ENCODE results near the gene GSTM2.
"Not testable (repeated sequence)": the region's sequence is repeated elsewhere in the genome, so short reads cannot be mapped to it uniquely, and the experiment has no call there.

GSTM2 gene

GRCh38 chr1:109644670-109645069, 23.2 kb upstream of the GSTM2 start:
- DNase-seq (ENCODE audit: low spot score), result no peak

DNA sequence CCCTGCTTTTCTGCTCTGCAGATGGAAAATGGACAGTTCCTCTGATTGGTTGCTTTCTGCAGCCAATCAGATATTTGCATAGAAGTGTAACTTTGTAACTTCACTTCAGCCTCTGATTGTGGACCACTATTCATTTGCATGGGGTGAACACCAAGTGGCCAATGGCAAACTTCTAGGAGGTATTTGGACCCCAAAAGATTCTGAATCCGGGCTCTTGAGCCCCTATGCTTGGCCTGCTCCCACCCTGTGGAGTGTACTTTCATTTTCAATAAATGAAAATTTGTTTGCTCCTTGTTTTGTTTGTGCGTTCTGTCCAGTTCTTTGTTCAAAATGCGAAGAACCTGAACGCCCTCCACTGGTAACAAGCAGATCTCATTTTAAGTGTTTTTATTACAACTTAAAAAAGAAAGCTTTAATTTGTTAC, 18.4 kb upstream of the GSTM2 start:
- DNase-seq (ENCODE audit: low spot score), result no peak

GRCh38 chr1:109650609-109651008, 17.2 kb upstream of the GSTM2 start:
- DNase-seq (ENCODE audit: low spot score), result no peak

DNA sequence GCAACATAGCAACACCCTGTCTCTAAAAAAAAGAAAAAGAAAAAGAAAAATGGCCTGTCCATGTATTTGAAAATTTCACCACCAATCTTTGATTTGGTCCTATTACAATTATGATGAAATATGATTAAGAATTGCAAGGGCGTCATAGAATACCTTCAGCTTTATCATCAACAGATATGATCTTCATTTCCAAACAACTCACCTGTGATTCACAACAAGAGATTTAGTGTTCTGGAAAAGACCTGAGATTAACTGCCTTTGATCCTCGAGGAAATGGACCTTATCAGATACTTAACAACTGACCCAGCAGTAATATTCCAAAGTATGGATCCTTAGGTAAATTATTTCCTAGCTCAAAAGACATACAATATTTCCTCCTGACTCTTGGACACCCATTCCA, 15.5 kb upstream of the GSTM2 start:
- no peak for DNase-seq (ENCODE audit: low spot score)

DNA sequence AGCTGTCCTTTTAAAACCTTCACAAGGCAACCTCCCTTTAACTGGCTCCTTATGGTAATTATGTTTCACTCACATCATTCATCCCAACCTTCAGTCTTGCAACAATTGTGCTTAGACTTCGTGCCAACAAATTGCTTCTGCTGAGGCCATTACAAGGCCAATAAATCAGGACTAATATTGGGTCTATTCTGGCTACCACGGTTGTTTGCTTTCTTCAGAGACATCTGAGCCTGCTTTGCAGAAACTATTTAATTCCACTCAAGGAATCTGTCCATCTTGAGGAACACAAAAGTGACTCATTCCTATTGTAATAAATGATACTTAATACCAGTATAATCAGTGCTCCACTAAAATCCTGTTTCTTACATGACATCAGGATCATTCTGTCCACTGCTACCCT, 14.6 kb upstream of the GSTM2 start:
- no peak for DNase-seq (ENCODE audit: low spot score)

- no peak for DNase-seq (ENCODE audit: low spot score)
These were observed 13.3 kb upstream of the GSTM2 start for GRCh38 chr1:109654519-109654918.

GRCh38 chr1:109655615-109656519, 12.0 kb upstream of the GSTM2 start, which contains the start of gene GSTM4:
GSTM4 (plus strand) TSS chr1:109656099; CDS start chr1:109656390, 291 bp downstream.
- DNase-seq (ENCODE audit: low spot score), result peak; percentile 73

DNA sequence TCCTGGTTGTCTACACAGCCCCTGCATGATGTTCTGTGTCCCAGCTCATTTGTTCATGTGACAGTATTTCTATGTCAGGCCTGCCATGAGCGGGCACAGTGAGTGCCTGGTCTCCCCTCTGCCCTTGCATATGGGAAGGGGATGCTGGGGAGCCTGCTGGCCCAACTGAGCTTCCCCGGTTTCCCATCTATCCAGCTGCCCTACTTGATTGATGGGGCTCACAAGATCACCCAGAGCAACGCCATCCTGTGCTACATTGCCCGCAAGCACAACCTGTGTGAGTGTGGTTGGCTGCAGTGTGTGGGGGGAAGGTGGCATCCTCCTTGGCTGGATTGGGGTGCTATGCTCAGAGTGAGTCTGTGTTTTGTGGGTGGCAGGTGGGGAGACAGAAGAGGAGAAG, 10.5 kb upstream of the GSTM2 start:
- no peak for DNase-seq (ENCODE audit: low spot score)

DNA sequence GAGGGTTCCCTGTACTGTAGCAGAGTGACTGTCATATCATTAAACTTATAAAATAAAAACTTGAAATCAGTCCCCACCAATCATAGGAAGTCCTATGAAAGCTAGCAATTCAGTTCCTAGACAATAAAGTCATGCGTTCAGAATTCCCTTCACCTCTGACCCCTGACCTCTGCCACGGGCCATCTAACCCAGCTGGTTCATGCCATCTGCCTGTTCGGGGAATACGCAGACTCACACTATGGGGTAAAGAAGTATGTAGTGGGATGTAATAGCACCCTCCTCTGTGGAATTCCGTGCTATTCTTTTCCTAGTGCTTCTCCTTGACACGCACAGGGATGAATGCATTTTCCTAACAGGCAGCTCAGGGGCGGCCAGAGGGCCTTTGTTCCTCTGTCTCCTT, 9.9 kb upstream of the GSTM2 start:
- DNase-seq (ENCODE audit: low spot score), result no peak

GRCh38 chr1:109658533-109659042, 9.3 kb upstream of the GSTM2 start:
- no peak for DNase-seq (ENCODE audit: low spot score)

- no peak for DNase-seq (ENCODE audit: low spot score)
These were observed 8.7 kb upstream of the GSTM2 start for GRCh38 chr1:109659145-109659544.

DNA sequence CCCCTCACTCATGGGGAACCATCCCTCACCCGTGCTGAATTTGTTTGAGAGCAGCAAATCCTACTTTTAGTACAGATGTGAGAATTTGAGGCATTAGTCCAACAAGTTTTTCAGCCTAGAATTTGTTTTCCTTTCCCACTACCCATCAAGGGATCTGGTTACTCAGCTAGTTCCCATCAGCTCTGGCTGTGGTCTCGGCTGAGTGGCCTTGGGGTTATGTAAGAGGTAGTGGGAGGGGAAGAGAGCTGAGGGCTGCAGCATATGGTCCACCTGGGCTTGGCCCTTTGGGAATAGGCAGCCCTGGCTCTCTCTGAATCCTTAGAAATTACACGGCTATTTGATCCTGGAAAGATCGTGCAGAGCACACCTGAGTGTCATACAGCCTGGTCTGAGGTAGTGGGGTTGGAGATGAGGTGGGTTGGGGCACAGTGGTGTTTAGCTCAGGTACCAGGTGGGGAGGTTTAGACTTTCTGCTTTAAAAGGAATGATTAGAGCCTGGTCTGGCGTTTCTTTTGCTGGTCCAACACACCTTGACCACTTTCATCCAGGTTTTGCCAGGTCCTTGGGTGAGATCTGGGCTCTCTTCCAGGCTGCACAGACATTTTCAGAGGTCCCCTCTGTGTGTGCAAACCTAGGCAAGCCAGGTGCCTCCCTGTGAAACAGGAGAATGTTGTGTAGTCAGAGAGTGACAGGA, 7.7 kb upstream of the GSTM2 start:
- peak; percentile 88 for DNase-seq (ENCODE audit: low spot score)

GRCh38 chr1:109660691-109661026, 7.2 kb upstream of the GSTM2 start:
- DNase-seq (ENCODE audit: low spot score), result not testable (repeated sequence)

DNA sequence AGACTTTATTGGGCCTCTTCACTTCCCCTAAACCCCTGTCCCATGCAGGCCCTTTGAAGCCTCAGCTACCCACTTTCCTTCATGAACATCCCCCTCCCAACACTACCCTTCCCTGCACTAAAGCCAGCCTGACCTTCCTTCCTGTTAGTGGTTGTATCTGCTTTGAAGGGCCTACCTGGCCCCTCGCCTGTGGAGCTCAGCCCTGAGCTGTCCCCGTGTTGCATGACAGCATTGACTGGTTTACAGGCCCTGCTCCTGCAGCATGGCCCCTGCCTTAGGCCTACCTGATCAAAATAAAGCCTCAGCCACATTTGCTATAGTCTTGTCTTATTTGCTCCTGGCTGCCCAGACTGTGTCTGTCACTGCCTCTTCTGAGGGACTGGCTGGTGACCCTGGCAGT, 6.5 kb upstream of the GSTM2 start:
- no peak for DNase-seq (ENCODE audit: low spot score)

DNA sequence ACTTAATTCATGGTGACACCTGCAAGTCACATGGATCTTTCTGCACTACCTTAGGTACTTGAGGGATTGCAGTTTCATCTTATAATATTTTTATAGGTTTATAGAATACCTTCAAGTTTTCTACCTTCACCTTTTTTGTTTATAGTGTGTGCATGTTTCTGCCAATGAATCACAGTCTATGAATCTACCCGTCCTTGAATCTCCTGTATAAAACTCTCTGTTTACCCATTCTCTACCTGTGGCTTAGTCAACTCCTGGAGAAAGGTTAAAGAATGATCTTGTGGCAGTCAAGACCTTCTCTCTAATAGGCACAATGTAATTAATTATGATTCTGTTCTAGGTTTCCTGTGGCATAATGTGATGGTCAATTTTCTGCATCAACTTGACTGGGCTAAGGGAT, 3.2 kb upstream of the GSTM2 start:
- DNase-seq (ENCODE audit: low spot score), result no peak

DNA sequence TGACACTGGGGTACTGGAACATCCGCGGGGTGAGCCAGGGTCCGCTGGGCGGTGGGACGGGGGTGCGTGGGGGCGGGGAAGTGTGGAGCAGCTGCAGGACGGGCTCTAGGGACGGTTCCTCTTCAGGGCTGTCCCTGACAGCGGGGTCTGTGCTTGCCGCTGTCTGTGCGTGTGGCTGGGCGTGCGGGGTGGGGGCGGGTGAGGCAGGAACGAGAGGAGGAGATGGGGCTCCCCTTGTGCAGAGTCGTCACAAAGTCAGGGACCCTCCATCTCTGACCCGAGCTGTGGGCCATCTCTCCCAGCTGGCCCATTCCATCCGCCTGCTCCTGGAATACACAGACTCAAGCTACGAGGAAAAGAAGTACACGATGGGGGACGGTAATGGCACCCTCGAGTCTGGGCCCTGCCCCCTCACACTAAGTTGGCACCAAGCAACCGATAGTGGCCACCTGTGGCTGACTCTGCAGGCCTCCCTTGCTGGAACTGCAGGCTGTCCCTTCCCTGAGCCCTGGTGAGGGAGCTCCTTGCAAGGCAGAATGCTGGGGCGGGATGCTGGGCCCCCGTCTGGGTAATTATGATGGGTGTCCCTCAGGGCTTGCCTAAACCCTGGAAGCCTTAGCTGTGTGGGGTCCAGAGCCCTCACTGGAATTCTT, 392 bp downstream of the GSTM2 start:
- no peak for DNase-seq (ENCODE audit: low spot score)

- no peak for DNase-seq (ENCODE audit: low spot score)
These were observed 1.5 kb downstream of the GSTM2 start for GRCh38 chr1:109669246-109669948.

DNA sequence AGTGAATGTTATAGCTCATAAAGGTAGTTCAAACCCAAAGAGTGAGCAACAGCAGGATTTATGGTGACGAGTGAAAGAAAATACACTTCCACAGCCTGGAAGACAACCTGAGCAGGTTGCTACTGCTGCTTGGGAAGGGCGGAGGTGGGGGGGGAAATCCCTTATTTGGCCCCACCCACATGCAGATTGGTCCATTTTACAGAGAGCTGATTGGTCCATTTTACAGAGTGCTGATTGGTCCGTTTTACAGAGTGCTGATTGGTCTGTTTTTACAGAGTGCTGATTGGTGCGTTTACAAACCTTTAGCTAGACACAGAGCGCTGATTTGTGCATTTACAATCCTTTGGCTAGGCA, 2.1 kb downstream of the GSTM2 start:
- not testable (repeated sequence) for DNase-seq (ENCODE audit: low spot score)

DNA sequence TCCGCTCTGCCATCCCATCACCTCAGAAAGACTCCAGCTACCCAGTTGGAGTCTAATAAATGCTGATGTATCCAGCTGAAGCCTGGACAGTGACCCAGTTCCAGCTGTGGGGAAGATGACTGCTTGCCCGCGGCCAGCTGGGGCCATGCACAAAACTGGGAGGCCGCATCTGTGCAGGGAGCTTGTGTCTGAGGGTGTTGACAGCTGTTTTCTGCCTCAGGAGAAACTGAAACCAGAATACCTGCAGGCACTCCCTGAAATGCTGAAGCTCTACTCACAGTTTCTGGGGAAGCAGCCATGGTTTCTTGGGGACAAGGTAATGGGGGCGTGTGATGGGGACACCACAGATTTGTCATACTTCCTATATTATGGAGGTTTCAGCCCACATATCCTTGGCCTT, 3.2 kb downstream of the GSTM2 start:
- no peak for DNase-seq (ENCODE audit: low spot score)

- DNase-seq (ENCODE audit: low spot score), result not testable (repeated sequence)
These were observed 6.0 kb downstream of the GSTM2 start for GRCh38 chr1:109673861-109674260.

- peak; percentile 0 for DNase-seq (ENCODE audit: low spot score)
These were observed 9.0 kb downstream of the GSTM2 start for GRCh38 chr1:109676683-109677381.
